H1 (cell line): Measurements from ENCODE around the gene ZSCAN10. TPM values are rescaled to one million over a fixed set of nuclear protein-coding genes. Genes with fewer than 3 reads are reported as not detected.

Experiments
- BRCA1 ChIP-seq: IDR thresholded peaks from 2 replicates; pipeline ENCODE4 v1.6.1; 2012; ENCODE audit warnings: low read depth, low read length, improper control_type of control experiment
- GABPA ChIP-seq: IDR thresholded peaks from 2 replicates; pipeline ENCODE4 v1.6.1; 2011; ENCODE audit warnings: mild to moderate bottlenecking, low read length, moderate library complexity, borderline replicate concordance; ENCODE audit not compliant: insufficient read depth
- KDM1A ChIP-seq: fragments of 200-600, 300-600 bp; sonication (generic); IDR thresholded peaks from 2 replicates; pipeline ENCODE4 v1.7.1; 2016; ENCODE audit warnings: mild to moderate bottlenecking, low read length, borderline replicate concordance
- KDM4A ChIP-seq: IDR thresholded peaks from one replicate; pipeline ENCODE4 v1.7.1; 2012; ENCODE audit warnings: low read depth, mild to moderate bottlenecking, moderate library complexity, low read length, inconsistent platforms; ENCODE audit not compliant: severe bottlenecking
- RXRA ChIP-seq: IDR thresholded peaks from 2 replicates; pipeline ENCODE4 v1.6.1; 2011; ENCODE audit warnings: low read depth, mild to moderate bottlenecking, low read length, moderate library complexity; ENCODE audit not compliant: insufficient read depth
- SIX5 ChIP-seq: IDR thresholded peaks from 2 replicates; pipeline ENCODE4 v1.6.1; 2011; ENCODE audit warnings: mild to moderate bottlenecking, low read depth, low read length
- polyA plus RNA-seq, 7 experiments: library from polyadenylated mRNA; depleted of rRNA in 3 of 7; stranded (reverse) in 5 of 7; unstranded in 2 of 7; fragments of >200 nt in 5 of 7; fragments of 200-250 nt in 2 of 7; gene quantifications; 1 replicate in 5 of 7; 2 replicates in 1 of 7; 4 replicates in 1 of 7; pipeline versions ENCODE4 v1.2.1 to v1.2.3, GENCODE V29; 2011 to 2013; ENCODE audit warnings: missing spikeins in 2 of 7, mixed read lengths in 2 of 7
- total RNA-seq: library from RNA; stranded (reverse); fragmentation: NEBNext Ultra II Directional; extraction: Animal tissue kit (Norgen Biotek cat#: 25700); gene quantifications from 2 replicates; pipeline ENCODE4 v1.2.1, GENCODE V29; 2021

ZSCAN10 gene
- total and polyA plus RNA-seq, 2 of the 8 experiments (the other 6 are each of a cell fraction or from before 2014, with no cell fraction given): 209 to 314 TPM

DNA sequence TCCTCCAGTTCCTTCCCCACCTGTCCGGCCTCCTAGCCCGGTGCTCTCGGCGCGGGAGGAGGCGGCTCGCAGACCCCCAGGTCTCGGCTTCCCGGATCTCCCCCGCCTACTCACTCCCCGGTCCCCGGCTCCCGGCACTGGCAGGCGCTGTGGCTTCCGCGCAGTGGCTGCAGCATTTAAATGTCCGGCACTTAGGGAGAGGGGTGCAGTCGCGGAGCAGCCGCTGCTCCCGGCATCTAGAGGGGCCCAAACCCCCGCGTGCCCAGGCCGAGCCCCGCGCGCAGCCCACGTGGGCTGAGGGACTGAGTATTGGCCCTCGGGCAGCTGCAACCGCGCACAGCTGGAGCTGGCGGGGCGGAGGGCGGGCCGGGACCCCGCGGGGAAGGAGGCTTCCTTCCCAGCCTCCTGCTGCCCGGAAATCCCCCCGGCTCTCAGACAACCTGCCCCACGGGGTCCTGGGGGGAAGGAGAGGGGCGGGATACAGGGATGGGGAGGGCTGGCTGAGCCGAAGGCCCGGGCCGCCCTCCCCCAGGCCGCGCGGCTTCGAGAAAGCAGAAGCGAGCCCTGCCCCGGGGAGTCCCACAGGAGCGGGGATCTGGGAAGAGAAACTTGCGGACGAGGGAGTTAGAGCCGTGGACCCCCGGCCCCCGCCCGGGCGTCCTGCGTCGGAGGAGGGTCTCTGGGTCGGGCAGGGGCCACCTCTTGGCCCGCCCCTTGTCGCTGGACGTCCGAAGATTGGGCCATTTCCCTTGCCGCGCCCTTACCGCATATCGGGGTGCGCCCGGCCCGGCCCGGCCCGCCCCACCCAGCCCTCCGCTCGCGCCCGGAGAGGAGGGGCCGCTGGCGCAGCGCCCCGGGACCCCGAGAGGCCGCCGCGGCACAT, 53.1 kb downstream of the ZSCAN10 start, which contains the start of gene MMP25 (continued):
- 0 out of 2 replicates have a peak, but pooled peaks have one; percentile 13 for TF ChIP-seq GABPA
- peak; percentile 24 for TF ChIP-seq KDM4A
- TF ChIP-seq SIX5: no peak
- no peak for TF ChIP-seq BRCA1
- TF ChIP-seq RXRA: no peak
- TF ChIP-seq KDM1A: no peak
